Panc1 (cell line): ENCODE results near the gene NAB2. TPM values are rescaled to one million over a fixed set of nuclear protein-coding genes. Genes with fewer than 3 reads are reported as not detected.

Experiments
- ATAC-seq: fragments of 200-7000 bp; cut with Tn5 transposase; 2 replicates; pipeline ENCODE4 v1.9.1; 2020; ENCODE audit warnings: mild to moderate bottlenecking, moderate library complexity
- BruUV-seq: library from RNA; stranded (reverse); fragments of 400-500 nt; replicated peaks from 2 replicates; lab custom pipeline; 2021; lab: Mats Ljungman, UMichigan
- CTCF ChIA-PET: fragments of 300-600 bp; sonication (Branson Sonifier 250); formaldehyde crosslinking; loops from one replicate; lab custom pipeline; 2022; ENCODE audit warnings: antibody characterized with exemption; lab: Charles Lee
- POLR2A ChIA-PET: fragments of 300-600 bp; sonication (Branson Sonifier 250); formaldehyde crosslinking; loops from one replicate; lab custom pipeline; 2022; ENCODE audit warnings: antibody characterized with exemption; lab: Charles Lee
- DNase-seq: peaks from one replicate; pipeline ENCODE4 v3.0.0-alpha.2; 2010; ENCODE audit warnings: low read depth, low spot score
- H3K27ac ChIP-seq: 2 replicates; pipeline ENCODE4 v1.5.1; 2011; ENCODE audit warnings: mild to moderate bottlenecking, low read length, inconsistent platforms
- H3K27me3 ChIP-seq: fragments of 200-500 bp; sonication (Bioruptor generic); 2 replicates; pipeline ENCODE4 v1.6.0; 2014; ENCODE audit warnings: low read length, inconsistent platforms; ENCODE audit not compliant: control insufficient read depth, insufficient read depth
- H3K36me3 ChIP-seq: fragments of 200-500 bp; sonication (Bioruptor generic); 2 replicates; pipeline ENCODE4 v1.5.1; 2014; ENCODE audit warnings: inconsistent platforms, mild to moderate bottlenecking, low read length, moderate library complexity; ENCODE audit not compliant: control insufficient read depth, insufficient read depth
- H3K4me1 ChIP-seq: 2 replicates; pipeline ENCODE4 v1.5.1; 2011; ENCODE audit warnings: inconsistent platforms, mild to moderate bottlenecking, low read length, moderate library complexity; ENCODE audit not compliant: control insufficient read depth, insufficient read depth
- H3K4me3 ChIP-seq, 2 experiments: 2 replicates each; pipeline ENCODE4 v1.5.1; 2011 to 2012; ENCODE audit warnings: low read depth in 2 of 2, low read length in 2 of 2, mild to moderate bottlenecking in 2 of 2, inconsistent platforms in 1 of 2, moderate library complexity in 1 of 2
- H3K9me3 ChIP-seq: fragments of 200-500 bp; sonication (Bioruptor generic); 2 replicates; pipeline ENCODE4 v1.5.1; 2014; ENCODE audit warnings: low read depth, mild to moderate bottlenecking, inconsistent platforms, low read length, moderate library complexity; ENCODE audit not compliant: control insufficient read depth, insufficient read depth
- POLR2AphosphoS5 ChIP-seq: IDR thresholded peaks from 2 replicates; pipeline ENCODE4 v1.6.1; 2012; ENCODE audit warnings: mild to moderate bottlenecking, low read depth, low read length, moderate library complexity
- SIN3A ChIP-seq: IDR thresholded peaks from 2 replicates; pipeline ENCODE4 v1.6.1; 2012; ENCODE audit warnings: low read depth, mild to moderate bottlenecking, low read length, moderate library complexity, borderline replicate concordance; ENCODE audit not compliant: insufficient read depth
- TCF7L2 ChIP-seq: IDR thresholded peaks from 2 replicates; pipeline ENCODE4 v1.6.1; 2011; ENCODE audit warnings: mild to moderate bottlenecking, low read depth, low read length, inconsistent platforms
- in situ Hi-C: cut with HindIII; loops from 2 replicates; pipeline ENCODE4 v1.10.0; 2016; ENCODE audit warnings: low sequenced_read_pairs, low pct_unique_long_range_greater_than_20kb
- intact Hi-C: fragments of 100-400 bp; cut with micrococcal nuclease; formaldehyde crosslinking; loops from one replicate; pipeline ENCODE4 v1.10.0; 2022; ENCODE audit not compliant: unreplicated experiment
- total RNA-seq: library from RNA; stranded (reverse); gene quantifications from one replicate; pipeline ENCODE4 v1.2.1, GENCODE V29; 2021; ENCODE audit not compliant: unreplicated experiment
- TF ChIP-seq, protein P1 (sequence below), 2 experiments: IDR thresholded peaks; 2 replicates each; pipeline ENCODE4 v1.6.1; 2011 to 2012; ENCODE audit warnings: low read depth in 2 of 2, control low read depth in 1 of 2, low read length in 1 of 2, mild to moderate bottlenecking in 1 of 2, moderate library complexity in 1 of 2; ENCODE audit not compliant: insufficient read depth in 1 of 2
- TF ChIP-seq, protein P2 (sequence below): fragments of 450-650 bp; IDR thresholded peaks from 2 replicates; pipeline ENCODE4 v1.5.1; 2017; ENCODE audit warnings: mild to moderate bottlenecking

The NAB2 gene
- total RNA-seq, 1 experiment from 2014 or later: 13.9 TPM

DNA sequence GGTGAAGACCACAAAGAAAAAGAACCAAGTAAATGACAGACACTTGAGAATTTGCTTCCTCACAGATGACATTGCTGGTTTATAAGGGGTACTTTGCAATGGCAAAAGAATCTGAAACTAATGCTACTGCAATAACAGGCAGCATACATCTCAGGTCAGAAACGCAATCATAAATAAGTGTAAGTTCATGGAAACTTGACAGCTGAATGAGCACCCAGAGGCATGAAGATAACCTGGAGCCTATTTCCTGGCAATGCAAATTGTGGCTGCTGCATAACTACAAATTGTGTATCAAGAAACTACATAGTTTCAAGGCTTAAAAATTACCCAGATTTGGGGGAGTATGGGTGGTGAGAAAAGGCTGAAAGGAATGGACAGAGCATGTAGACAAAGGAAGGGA lies 30.5 kb upstream of the NAB2 start:
- H3K9me3 ChIP-seq: no peaks in the 10 kb centered on the region
- H3K27me3 ChIP-seq: no peaks in the 10 kb centered on the region
- DNase-seq (no peak), ATAC-seq (no peak)
- no peak overlapping the region for H3K4me3 ChIP-seq
- H3K4me1 ChIP-seq: no peaks in the 10 kb centered on the region
- CTCF ChIA-PET: no interaction called here
- TF ChIP-seq, protein P1, sequence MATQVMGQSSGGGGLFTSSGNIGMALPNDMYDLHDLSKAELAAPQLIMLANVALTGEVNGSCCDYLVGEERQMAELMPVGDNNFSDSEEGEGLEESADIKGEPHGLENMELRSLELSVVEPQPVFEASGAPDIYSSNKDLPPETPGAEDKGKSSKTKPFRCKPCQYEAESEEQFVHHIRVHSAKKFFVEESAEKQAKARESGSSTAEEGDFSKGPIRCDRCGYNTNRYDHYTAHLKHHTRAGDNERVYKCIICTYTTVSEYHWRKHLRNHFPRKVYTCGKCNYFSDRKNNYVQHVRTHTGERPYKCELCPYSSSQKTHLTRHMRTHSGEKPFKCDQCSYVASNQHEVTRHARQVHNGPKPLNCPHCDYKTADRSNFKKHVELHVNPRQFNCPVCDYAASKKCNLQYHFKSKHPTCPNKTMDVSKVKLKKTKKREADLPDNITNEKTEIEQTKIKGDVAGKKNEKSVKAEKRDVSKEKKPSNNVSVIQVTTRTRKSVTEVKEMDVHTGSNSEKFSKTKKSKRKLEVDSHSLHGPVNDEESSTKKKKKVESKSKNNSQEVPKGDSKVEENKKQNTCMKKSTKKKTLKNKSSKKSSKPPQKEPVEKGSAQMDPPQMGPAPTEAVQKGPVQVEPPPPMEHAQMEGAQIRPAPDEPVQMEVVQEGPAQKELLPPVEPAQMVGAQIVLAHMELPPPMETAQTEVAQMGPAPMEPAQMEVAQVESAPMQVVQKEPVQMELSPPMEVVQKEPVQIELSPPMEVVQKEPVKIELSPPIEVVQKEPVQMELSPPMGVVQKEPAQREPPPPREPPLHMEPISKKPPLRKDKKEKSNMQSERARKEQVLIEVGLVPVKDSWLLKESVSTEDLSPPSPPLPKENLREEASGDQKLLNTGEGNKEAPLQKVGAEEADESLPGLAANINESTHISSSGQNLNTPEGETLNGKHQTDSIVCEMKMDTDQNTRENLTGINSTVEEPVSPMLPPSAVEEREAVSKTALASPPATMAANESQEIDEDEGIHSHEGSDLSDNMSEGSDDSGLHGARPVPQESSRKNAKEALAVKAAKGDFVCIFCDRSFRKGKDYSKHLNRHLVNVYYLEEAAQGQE (IDR thresholded peaks at IDR 0.05; ENCODE audit: insufficient read depth in 1 of 2, low read depth in 2 of 2, low read length in 1 of 2): no peak
- TF ChIP-seq, protein P2, sequence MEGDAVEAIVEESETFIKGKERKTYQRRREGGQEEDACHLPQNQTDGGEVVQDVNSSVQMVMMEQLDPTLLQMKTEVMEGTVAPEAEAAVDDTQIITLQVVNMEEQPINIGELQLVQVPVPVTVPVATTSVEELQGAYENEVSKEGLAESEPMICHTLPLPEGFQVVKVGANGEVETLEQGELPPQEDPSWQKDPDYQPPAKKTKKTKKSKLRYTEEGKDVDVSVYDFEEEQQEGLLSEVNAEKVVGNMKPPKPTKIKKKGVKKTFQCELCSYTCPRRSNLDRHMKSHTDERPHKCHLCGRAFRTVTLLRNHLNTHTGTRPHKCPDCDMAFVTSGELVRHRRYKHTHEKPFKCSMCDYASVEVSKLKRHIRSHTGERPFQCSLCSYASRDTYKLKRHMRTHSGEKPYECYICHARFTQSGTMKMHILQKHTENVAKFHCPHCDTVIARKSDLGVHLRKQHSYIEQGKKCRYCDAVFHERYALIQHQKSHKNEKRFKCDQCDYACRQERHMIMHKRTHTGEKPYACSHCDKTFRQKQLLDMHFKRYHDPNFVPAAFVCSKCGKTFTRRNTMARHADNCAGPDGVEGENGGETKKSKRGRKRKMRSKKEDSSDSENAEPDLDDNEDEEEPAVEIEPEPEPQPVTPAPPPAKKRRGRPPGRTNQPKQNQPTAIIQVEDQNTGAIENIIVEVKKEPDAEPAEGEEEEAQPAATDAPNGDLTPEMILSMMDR: no peak
- no peak overlapping the region for H3K27ac ChIP-seq
- intact Hi-C loops: no loop called here
- H3K36me3 ChIP-seq: peaks cover 37% of the 10 kb centered on the region
- POLR2A ChIA-PET: no interaction called here
- in situ Hi-C loops: no loop called here
- BruUV-seq: no TSS peak

DNA sequence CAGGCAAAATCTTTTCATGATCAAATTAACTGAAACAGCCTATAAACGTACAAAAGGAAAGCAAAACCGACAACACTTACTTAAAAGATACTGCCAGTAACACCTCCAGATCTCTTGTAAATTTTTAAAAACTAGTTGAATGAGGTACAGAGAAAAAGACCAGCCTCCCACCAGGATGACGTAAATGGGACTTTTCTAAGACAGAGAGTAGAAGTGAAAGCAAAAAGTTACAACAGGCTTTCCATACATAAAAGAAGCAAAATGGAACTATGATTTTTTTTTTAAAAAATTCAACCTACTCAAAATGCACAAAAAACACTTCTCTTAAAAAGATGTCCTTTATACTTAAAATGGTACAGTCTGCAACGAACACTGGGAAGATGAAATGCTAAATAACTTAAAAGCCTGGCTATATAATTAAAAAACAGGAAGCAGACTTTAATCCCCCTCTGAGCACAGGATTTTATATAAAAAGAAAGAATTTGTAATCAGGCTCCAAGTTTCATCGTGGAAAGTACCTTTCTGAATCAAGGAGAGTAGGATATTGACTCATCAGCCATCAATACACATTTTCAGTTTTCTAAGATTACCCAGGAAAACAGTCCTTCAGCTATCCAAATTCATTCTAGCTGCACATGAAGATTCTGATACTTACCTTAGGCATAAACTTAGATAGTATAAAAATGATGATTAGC lies 24.8 kb upstream of the NAB2 start:
- DNase-seq (no peak), ATAC-seq (no peak)
- TF ChIP-seq, protein P1 (IDR thresholded peaks at IDR 0.05; ENCODE audit: insufficient read depth in 1 of 2, low read depth in 2 of 2, low read length in 1 of 2): no peak
- TF ChIP-seq, protein P2: no peak
- no peak for TF ChIP-seq TCF7L2
- no peak for TF ChIP-seq POLR2AphosphoS5
- no peak for TF ChIP-seq SIN3A
- Histone ChIP-seq H3K4me1 (no peaks in the 10 kb centered on the region), H3K9me3 (no peaks in the 10 kb centered on the region), H3K36me3 (peaks cover 35% of the 10 kb centered on the region), H3K27ac (no peak overlapping the region), H3K27me3 (no peaks in the 10 kb centered on the region), H3K4me3 (no peak overlapping the region)
- BruUV-seq: no TSS peak
- in situ Hi-C loops: no loop called here
- ChIA-PET CTCF (no interaction called here), POLR2A (no interaction called here)
- intact Hi-C loops: loop anchor here (2.0 to 5.0 kb wide), 2 partner anchors 57 to 307 kb away; partner anchors contain the start of gene ZBTB39
